Adipocyte (in vitro differentiated cells): ENCODE data around the gene FXYD3.

ENCODE experiments used
- DNase-seq: peaks from one replicate; pipeline ENCODE4 v3.0.0-alpha.2; 2015; ENCODE audit warnings: low read depth
- H3K27me3 ChIP-seq: replicated peaks from 2 replicates; pipeline ENCODE4 v1.7.0; 2013; ENCODE audit warnings: mild to moderate bottlenecking, low read length, moderate library complexity; ENCODE audit not compliant: control insufficient read depth, insufficient read depth
- H3K36me3 ChIP-seq: 2 replicates; pipeline ENCODE4 v1.7.0; 2013; ENCODE audit warnings: low read length, mild to moderate bottlenecking, moderate library complexity; ENCODE audit not compliant: control insufficient read depth, insufficient read depth, severe bottlenecking
- H3K4me1 ChIP-seq: 2 replicates; pipeline ENCODE4 v1.7.0; 2013; ENCODE audit warnings: mild to moderate bottlenecking, low read length, moderate library complexity; ENCODE audit not compliant: control insufficient read depth, insufficient read depth
- H3K4me3 ChIP-seq: 2 replicates; pipeline ENCODE4 v1.7.0; 2013; ENCODE audit warnings: mild to moderate bottlenecking, low read length, moderate library complexity
- H3K9ac ChIP-seq: 2 replicates; pipeline ENCODE4 v1.7.0; 2013; ENCODE audit warnings: mild to moderate bottlenecking, low read length, moderate library complexity
- H3K9me3 ChIP-seq: 2 replicates; pipeline ENCODE4 v1.7.0; 2013; ENCODE audit warnings: mild to moderate bottlenecking, low read length, moderate library complexity; ENCODE audit not compliant: control insufficient read depth

Gene FXYD3

GRCh38 chr19:35120492-35120891 is 4.9 kb downstream of the FXYD3 start:
- H3K4me1 ChIP-seq: peaks cover 67% of the 10 kb centered on the region
- DNase-seq: peak; percentile 34
- H3K9me3 ChIP-seq: no peaks in the 10 kb centered on the region
- H3K4me3 ChIP-seq: no peak overlapping the region
- peaks cover 3% of the 10 kb centered on the region for H3K27me3 ChIP-seq
- peak overlapping the region; percentile 83 for H3K9ac ChIP-seq
- H3K36me3 ChIP-seq: no peaks in the 10 kb centered on the region

- no peaks in the 10 kb centered on the region for H3K9me3 ChIP-seq
- no peaks in the 10 kb centered on the region for H3K27me3 ChIP-seq
- H3K4me1 ChIP-seq: peaks cover 71% of the 10 kb centered on the region
- no peak for DNase-seq
- peak overlapping the region; percentile 83 for H3K9ac ChIP-seq
- no peaks in the 10 kb centered on the region for H3K36me3 ChIP-seq
- no peak overlapping the region for H3K4me3 ChIP-seq
These were observed 5.3 kb downstream of the FXYD3 start for GRCh38 chr19:35120898-35121297.

GRCh38 chr19:35122687-35123551 is 7.3 kb downstream of the FXYD3 start:
- DNase-seq: no peak
- H3K36me3 ChIP-seq: no peaks in the 10 kb centered on the region

GRCh38 chr19:35123573-35123972 is 8.0 kb downstream of the FXYD3 start:
- no peaks in the 10 kb centered on the region for H3K27me3 ChIP-seq
- DNase-seq: peak; percentile 17
- H3K9me3 ChIP-seq: no peaks in the 10 kb centered on the region
- H3K9ac ChIP-seq: peak overlapping the region; percentile 98
- H3K36me3 ChIP-seq: no peaks in the 10 kb centered on the region
- peak overlapping the region; percentile 91 for H3K4me3 ChIP-seq
- H3K4me1 ChIP-seq: peaks cover 77% of the 10 kb centered on the region

More at GRCh38 chr19:35122687-35123551, 7.3 kb downstream of the FXYD3 start:
- no peaks in the 10 kb centered on the region for H3K9me3 ChIP-seq
- no peaks in the 10 kb centered on the region for H3K27me3 ChIP-seq
- H3K9ac ChIP-seq: peak overlapping the region; percentile 98
- peaks cover 81% of the 10 kb centered on the region for H3K4me1 ChIP-seq
- peak overlapping the region; percentile 91 for H3K4me3 ChIP-seq

GRCh38 chr19:35124098-35125060 is 8.8 kb downstream of the FXYD3 start:
- Histone ChIP-seq H3K9me3 (no peaks in the 10 kb centered on the region), H3K36me3 (no peaks in the 10 kb centered on the region), H3K9ac (peak overlapping the region; percentile 98), H3K4me3 (peak overlapping the region; percentile 91), H3K4me1 (peaks cover 71% of the 10 kb centered on the region), H3K27me3 (no peaks in the 10 kb centered on the region)
- DNase-seq: peak; percentile 97

GRCh38 chr19:35125270-35125717 is 9.7 kb downstream of the FXYD3 start:
- Histone ChIP-seq H3K36me3 (no peaks in the 10 kb centered on the region), H3K27me3 (no peaks in the 10 kb centered on the region), H3K9ac (peak overlapping the region; percentile 98), H3K9me3 (no peaks in the 10 kb centered on the region), H3K4me1 (peaks cover 62% of the 10 kb centered on the region), H3K4me3 (no peak overlapping the region)
- DNase-seq: no peak

- H3K4me1 ChIP-seq: peaks cover 59% of the 10 kb centered on the region
- H3K36me3 ChIP-seq: no peaks in the 10 kb centered on the region
- no peak overlapping the region for H3K4me3 ChIP-seq
- DNase-seq: no peak
- no peaks in the 10 kb centered on the region for H3K27me3 ChIP-seq
- H3K9me3 ChIP-seq: no peaks in the 10 kb centered on the region
- H3K9ac ChIP-seq: peak overlapping the region; percentile 70
These were observed 10.4 kb downstream of the FXYD3 start for GRCh38 chr19:35125749-35126623.

- Histone ChIP-seq H3K4me3 (no peak overlapping the region), H3K36me3 (no peaks in the 10 kb centered on the region), H3K9me3 (no peaks in the 10 kb centered on the region), H3K4me1 (peaks cover 53% of the 10 kb centered on the region), H3K27me3 (no peaks in the 10 kb centered on the region), H3K9ac (peak overlapping the region; percentile 70)
- no peak for DNase-seq
These were observed 11.0 kb downstream of the FXYD3 start for GRCh38 chr19:35126624-35126959.

- Histone ChIP-seq H3K9ac (no peak overlapping the region), H3K9me3 (no peaks in the 10 kb centered on the region), H3K4me3 (no peak overlapping the region), H3K27me3 (no peaks in the 10 kb centered on the region), H3K4me1 (peaks cover 43% of the 10 kb centered on the region), H3K36me3 (no peaks in the 10 kb centered on the region)
- DNase-seq: no peak
These were observed 12.2 kb downstream of the FXYD3 start for GRCh38 chr19:35127871-35128270.

- Histone ChIP-seq H3K27me3 (no peaks in the 10 kb centered on the region), H3K36me3 (no peaks in the 10 kb centered on the region), H3K4me3 (no peak overlapping the region), H3K4me1 (peaks cover 36% of the 10 kb centered on the region), H3K9ac (no peak overlapping the region), H3K9me3 (no peaks in the 10 kb centered on the region)
- DNase-seq: no peak
These were observed 12.9 kb downstream of the FXYD3 start for GRCh38 chr19:35128398-35129057.
